Stimulated activated CD8-positive, alpha-beta memory T cell treated with anti-CD3 and anti-CD28 coated beads, Interleukin-7, amount 100 ng/mL, for 48 hours (primary cell): Measurements from ENCODE around the gene TNRC6B.

Experiments
- DNase-seq, 2 donors: peaks; one replicate each; pipeline ENCODE4 v3.0.0-alpha.2; 2020; ENCODE audit warnings: low read depth in 1 of 2; ENCODE audit errors: extremely low read depth in 1 of 2

The TNRC6B gene

GRCh38 chr22:40322818-40323447, 145.2 kb downstream of the TNRC6B start:
- no peak for DNase-seq

- DNase-seq, result no peak
Measured at GRCh38 chr22:40323681-40324171, 146.0 kb downstream of the TNRC6B start.

GRCh38 chr22:40324468-40325305, 147.0 kb downstream of the TNRC6B start:
- no peak for DNase-seq

GRCh38 chr22:40325315-40325714, 147.6 kb downstream of the TNRC6B start:
- DNase-seq, result peak in 1 of 2 donors; percentile 76

- no peak for DNase-seq
Measured at GRCh38 chr22:40326905-40327735, 149.4 kb downstream of the TNRC6B start.

GRCh38 chr22:40328546-40329456, 151.1 kb downstream of the TNRC6B start:
- DNase-seq, result no peak

- DNase-seq, result no peak
Measured at GRCh38 chr22:40329466-40329865, 151.7 kb downstream of the TNRC6B start.

GRCh38 chr22:40330086-40330485, 152.4 kb downstream of the TNRC6B start:
- no peak for DNase-seq

- DNase-seq, result no peak
Measured at GRCh38 chr22:40330615-40331014, 152.9 kb downstream of the TNRC6B start.

GRCh38 chr22:40331706-40332105, 154.0 kb downstream of the TNRC6B start:
- no peak for DNase-seq

GRCh38 chr22:40332319-40332781, 154.6 kb downstream of the TNRC6B start:
- no peak for DNase-seq

- no peak for DNase-seq
Measured at GRCh38 chr22:40334060-40334459, 156.3 kb downstream of the TNRC6B start.

- no peak for DNase-seq
Measured at GRCh38 chr22:40334899-40335298, 157.2 kb downstream of the TNRC6B start.

GRCh38 chr22:40335358-40335757, 157.6 kb downstream of the TNRC6B start:
- no peak for DNase-seq

- DNase-seq, result no peak
Measured at GRCh38 chr22:40340044-40340443, 162.3 kb downstream of the TNRC6B start.

GRCh38 chr22:40341604-40342003, 163.9 kb downstream of the TNRC6B start:
- DNase-seq, result no peak

GRCh38 chr22:40342521-40342920, 164.8 kb downstream of the TNRC6B start:
- no peak for DNase-seq

- DNase-seq, result peak in 1 of 2 donors; percentile 37
Measured at GRCh38 chr22:40345271-40345670, 167.5 kb downstream of the TNRC6B start.

- DNase-seq, result peak in 1 of 2 donors; percentile 25
Measured at GRCh38 chr22:40345815-40346184, 168.1 kb downstream of the TNRC6B start.
